ENCODE measurements around the gene SERPINB6. TPM values are rescaled to one million over a fixed set of nuclear protein-coding genes. Genes with fewer than 3 reads are reported as not detected.

The SERPINB6 gene
- total and polyA plus RNA-seq, 9 of the 15 experiments (the other 6 are each of a cell fraction or from before 2014, with no cell fraction given) = 86.6 to 211 (median 143) TPM

DNA sequence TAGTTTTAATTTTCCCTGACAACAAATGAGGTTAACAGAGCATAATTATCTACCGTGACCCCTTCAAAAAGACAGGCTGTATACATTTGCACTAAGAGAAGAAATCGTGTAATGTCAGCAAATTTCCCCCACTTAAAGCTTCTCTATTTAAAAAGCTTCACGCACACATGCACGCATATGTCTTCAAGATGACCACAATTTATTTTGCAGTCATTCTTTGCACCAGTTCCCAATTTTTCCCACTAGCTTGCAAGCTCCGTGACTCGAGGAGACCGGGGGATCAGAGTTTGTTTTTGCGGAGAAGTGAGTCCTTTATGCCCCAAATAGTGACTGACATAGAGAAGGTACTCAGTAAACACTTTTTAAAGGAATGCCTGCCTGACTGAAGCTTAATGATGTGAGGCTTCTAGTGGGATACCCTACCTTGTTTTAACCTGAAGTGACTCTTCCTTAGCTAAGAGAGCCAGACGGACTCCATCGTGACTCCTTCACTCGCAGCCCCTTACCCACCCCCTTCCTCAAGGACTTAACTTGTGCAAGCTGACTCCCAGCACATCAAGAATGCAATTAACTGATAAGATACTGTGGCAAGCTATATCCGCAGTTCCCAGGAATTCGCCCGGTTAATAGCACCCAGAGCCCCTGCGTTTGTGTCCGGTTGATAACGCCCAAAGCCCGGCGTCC lies 19.0 kb upstream of the SERPINB6 start (continued):
- TF ChIP-seq, protein P1, sequence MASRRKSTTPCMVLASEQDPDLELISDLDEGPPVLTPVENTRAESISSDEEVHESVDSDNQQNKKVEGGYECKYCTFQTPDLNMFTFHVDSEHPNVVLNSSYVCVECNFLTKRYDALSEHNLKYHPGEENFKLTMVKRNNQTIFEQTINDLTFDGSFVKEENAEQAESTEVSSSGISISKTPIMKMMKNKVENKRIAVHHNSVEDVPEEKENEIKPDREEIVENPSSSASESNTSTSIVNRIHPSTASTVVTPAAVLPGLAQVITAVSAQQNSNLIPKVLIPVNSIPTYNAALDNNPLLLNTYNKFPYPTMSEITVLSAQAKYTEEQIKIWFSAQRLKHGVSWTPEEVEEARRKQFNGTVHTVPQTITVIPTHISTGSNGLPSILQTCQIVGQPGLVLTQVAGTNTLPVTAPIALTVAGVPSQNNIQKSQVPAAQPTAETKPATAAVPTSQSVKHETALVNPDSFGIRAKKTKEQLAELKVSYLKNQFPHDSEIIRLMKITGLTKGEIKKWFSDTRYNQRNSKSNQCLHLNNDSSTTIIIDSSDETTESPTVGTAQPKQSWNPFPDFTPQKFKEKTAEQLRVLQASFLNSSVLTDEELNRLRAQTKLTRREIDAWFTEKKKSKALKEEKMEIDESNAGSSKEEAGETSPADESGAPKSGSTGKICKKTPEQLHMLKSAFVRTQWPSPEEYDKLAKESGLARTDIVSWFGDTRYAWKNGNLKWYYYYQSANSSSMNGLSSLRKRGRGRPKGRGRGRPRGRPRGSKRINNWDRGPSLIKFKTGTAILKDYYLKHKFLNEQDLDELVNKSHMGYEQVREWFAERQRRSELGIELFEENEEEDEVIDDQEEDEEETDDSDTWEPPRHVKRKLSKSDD (conservative IDR thresholded peaks at IDR 0.05; ENCODE audit: low read length) = no peak
- TF ChIP-seq MAZ (CRISPR knock-in tag; conservative IDR thresholded peaks at IDR 0.05 in 1 of 2, IDR thresholded peaks at IDR 0.05 in 1 of 2) (peak; percentile 27 to 84; a peak in 3 of 4 replicates), SMAD4 (CRISPR knock-in tag; conservative IDR thresholded peaks at IDR 0.05) (peak; percentile 93), DMBX1 (CRISPR knock-in tag; IDR thresholded peaks at IDR 0.05; ENCODE audit: borderline replicate concordance) (peak; percentile 96), DDX20 (tag; IDR thresholded peaks at IDR 0.05; ENCODE audit: low read depth) (peak; percentile 69; the same call in 1 of the 2 replicates), SMARCC2 (IDR thresholded peaks at IDR 0.05; ENCODE audit: low read depth) (peak; percentile 74; the same call in 1 of the 2 replicates), ZNF324 (CRISPR knock-in tag; IDR thresholded peaks at IDR 0.05) (peak; percentile 47; the same call in 1 of the 2 replicates), NR2F6 (CRISPR knock-in tag; IDR thresholded peaks at IDR 0.05) (no peak), KAT7 (CRISPR knock-in tag; IDR thresholded peaks at IDR 0.05; ENCODE audit: borderline replicate concordance) (no peak), ZNF76 (CRISPR knock-in tag; IDR thresholded peaks at IDR 0.05; ENCODE audit: borderline replicate concordance) (peak; percentile 83; the same call in 1 of the 2 replicates)
- TF ChIP-seq, protein P2, sequence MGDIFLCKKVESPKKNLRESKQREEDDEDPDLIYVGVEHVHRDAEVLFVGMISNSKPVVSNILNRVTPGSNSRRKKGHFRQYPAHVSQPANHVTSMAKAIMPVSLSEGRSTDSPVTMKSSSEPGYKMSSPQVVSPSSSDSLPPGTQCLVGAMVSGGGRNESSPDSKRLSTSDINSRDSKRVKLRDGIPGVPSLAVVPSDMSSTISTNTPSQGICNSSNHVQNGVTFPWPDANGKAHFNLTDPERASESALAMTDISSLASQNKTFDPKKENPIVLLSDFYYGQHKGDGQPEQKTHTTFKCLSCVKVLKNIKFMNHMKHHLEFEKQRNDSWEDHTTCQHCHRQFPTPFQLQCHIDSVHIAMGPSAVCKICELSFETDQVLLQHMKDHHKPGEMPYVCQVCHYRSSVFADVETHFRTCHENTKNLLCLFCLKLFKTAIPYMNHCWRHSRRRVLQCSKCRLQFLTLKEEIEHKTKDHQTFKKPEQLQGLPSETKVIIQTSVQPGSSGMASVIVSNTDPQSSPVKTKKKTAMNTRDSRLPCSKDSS (IDR thresholded peaks at IDR 0.05; ENCODE audit: low read depth, partially characterized antibody) = peak; percentile 35
- TF ChIP-seq, protein P3, sequence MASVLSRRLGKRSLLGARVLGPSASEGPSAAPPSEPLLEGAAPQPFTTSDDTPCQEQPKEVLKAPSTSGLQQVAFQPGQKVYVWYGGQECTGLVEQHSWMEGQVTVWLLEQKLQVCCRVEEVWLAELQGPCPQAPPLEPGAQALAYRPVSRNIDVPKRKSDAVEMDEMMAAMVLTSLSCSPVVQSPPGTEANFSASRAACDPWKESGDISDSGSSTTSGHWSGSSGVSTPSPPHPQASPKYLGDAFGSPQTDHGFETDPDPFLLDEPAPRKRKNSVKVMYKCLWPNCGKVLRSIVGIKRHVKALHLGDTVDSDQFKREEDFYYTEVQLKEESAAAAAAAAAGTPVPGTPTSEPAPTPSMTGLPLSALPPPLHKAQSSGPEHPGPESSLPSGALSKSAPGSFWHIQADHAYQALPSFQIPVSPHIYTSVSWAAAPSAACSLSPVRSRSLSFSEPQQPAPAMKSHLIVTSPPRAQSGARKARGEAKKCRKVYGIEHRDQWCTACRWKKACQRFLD (CRISPR knock-in tag; IDR thresholded peaks at IDR 0.05) = peak; percentile 93; the same call in 1 of the 2 replicates
- TF ChIP-seq, protein P4, sequence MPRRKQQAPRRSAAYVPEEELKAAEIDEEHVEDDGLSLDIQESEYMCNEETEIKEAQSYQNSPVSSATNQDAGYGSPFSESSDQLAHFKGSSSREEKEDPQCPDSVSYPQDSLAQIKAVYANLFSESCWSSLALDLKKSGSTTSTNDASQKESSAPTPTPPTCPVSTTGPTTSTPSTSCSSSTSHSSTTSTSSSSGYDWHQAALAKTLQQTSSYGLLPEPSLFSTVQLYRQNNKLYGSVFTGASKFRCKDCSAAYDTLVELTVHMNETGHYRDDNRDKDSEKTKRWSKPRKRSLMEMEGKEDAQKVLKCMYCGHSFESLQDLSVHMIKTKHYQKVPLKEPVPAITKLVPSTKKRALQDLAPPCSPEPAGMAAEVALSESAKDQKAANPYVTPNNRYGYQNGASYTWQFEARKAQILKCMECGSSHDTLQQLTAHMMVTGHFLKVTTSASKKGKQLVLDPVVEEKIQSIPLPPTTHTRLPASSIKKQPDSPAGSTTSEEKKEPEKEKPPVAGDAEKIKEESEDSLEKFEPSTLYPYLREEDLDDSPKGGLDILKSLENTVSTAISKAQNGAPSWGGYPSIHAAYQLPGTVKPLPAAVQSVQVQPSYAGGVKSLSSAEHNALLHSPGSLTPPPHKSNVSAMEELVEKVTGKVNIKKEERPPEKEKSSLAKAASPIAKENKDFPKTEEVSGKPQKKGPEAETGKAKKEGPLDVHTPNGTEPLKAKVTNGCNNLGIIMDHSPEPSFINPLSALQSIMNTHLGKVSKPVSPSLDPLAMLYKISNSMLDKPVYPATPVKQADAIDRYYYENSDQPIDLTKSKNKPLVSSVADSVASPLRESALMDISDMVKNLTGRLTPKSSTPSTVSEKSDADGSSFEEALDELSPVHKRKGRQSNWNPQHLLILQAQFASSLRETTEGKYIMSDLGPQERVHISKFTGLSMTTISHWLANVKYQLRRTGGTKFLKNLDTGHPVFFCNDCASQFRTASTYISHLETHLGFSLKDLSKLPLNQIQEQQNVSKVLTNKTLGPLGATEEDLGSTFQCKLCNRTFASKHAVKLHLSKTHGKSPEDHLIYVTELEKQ (CRISPR knock-in tag; IDR thresholded peaks at IDR 0.05) = peak; percentile 83
- TF ChIP-seq, protein P5, sequence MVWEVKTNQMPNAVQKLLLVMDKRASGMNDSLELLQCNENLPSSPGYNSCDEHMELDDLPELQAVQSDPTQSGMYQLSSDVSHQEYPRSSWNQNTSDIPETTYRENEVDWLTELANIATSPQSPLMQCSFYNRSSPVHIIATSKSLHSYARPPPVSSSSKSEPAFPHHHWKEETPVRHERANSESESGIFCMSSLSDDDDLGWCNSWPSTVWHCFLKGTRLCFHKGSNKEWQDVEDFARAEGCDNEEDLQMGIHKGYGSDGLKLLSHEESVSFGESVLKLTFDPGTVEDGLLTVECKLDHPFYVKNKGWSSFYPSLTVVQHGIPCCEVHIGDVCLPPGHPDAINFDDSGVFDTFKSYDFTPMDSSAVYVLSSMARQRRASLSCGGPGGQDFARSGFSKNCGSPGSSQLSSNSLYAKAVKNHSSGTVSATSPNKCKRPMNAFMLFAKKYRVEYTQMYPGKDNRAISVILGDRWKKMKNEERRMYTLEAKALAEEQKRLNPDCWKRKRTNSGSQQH (CRISPR knock-in tag; IDR thresholded peaks at IDR 0.05) = peak; percentile 81; the same call in 1 of the 2 replicates

Data from K562 (cell line).